K562 (cell line): Measurements from ENCODE around the gene JUNB. TPM values are rescaled to one million over a fixed set of nuclear protein-coding genes. Genes with fewer than 3 reads are reported as not detected.
A peak's percentile ranks its signal among the peaks of the same experiment; 100 is the strongest.

ENCODE experiments used
- ARHGAP35 ChIP-seq: fragments of 450-650 bp; IDR thresholded peaks from 2 replicates; pipeline ENCODE4 v1.6.1; 2018; ENCODE audit not compliant: partially characterized antibody
- FOXA3 ChIP-seq, 2 experiments: fragments of 450-650 bp in 1 of 2; sonication (generic) in 1 of 2; formaldehyde crosslinking; IDR thresholded peaks in 1 of 2; conservative IDR thresholded peaks in 1 of 2; 2 replicates each; pipeline versions ENCODE4 v1.4.0 to v1.8.0; 2020 to 2022; ENCODE audit warnings: mild to moderate bottlenecking in 2 of 2, missing genetic modification reagents in 1 of 2
- KDM5B ChIP-seq: fragments of 200-600 bp; sonication (generic); IDR thresholded peaks from 2 replicates; pipeline ENCODE4 v1.6.1; 2012; ENCODE audit warnings: low read depth, mild to moderate bottlenecking, moderate library complexity, low read length, control low read depth, inconsistent platforms; ENCODE audit not compliant: insufficient replicate concordance
- PTRF ChIP-seq: fragments of 450-650 bp; IDR thresholded peaks from 2 replicates; pipeline ENCODE4 v1.6.1; 2016; ENCODE audit warnings: mild to moderate bottlenecking, missing genetic modification characterization, missing compliant biosample characterization
- TCF7L2 ChIP-seq: fragments of 150-350 bp; IDR thresholded peaks from 2 replicates; pipeline ENCODE4 v1.6.1; 2016; ENCODE audit warnings: low read depth, mild to moderate bottlenecking, low read length, moderate library complexity
- ZNF609 ChIP-seq: sonication (generic); formaldehyde crosslinking; IDR thresholded peaks from 2 replicates; pipeline ENCODE4 v1.8.1; 2023; ENCODE audit warnings: missing genetic modification reagents, mild to moderate bottlenecking, borderline replicate concordance
- polyA plus RNA-seq, 8 experiments: library from polyadenylated mRNA; depleted of rRNA in 4 of 8; stranded (reverse) in 5 of 8; unstranded in 3 of 8; fragments of >200 nt; fragmentation: Nextera tagmentation in 2 of 8; fragmentation: Illumina TruSeq in 1 of 8; extraction: Ambion mirVana in 2 of 8; extraction: Trizol in 1 of 8; gene quantifications; 2 replicates each; pipeline versions ENCODE4 v1.2.1 to v1.2.3, GENCODE V29; 2011 to 2014; ENCODE audit warnings: inconsistent platforms in 1 of 8, missing spikeins in 1 of 8
- total RNA-seq, 7 experiments: library from RNA; depleted of rRNA in 6 of 7; stranded (reverse); fragments of >200 nt in 6 of 7; fragmentation: Illumina TruSeq in 2 of 7; extraction: Trizol in 2 of 7; gene quantifications; 2 replicates each; pipeline versions ENCODE4 v1.2.1 to v1.2.3, GENCODE V29; 2011 to 2021; ENCODE audit warnings: low replicate concordance in 1 of 7
- TF ChIP-seq, protein P1 (sequence below), 2 experiments: fragments of 450-650 bp; formaldehyde crosslinking in 1 of 2; IDR thresholded peaks; 2 replicates each; pipeline versions ENCODE4 v1.4.0 to v1.6.1; 2014 to 2020; ENCODE audit warnings: mild to moderate bottlenecking in 2 of 2, borderline replicate concordance in 1 of 2, low read depth in 1 of 2
- TF ChIP-seq, protein P2 (sequence below): fragments of 250-450 bp; sonication (Bioruptor Pico); IDR thresholded peaks from 2 replicates; pipeline ENCODE4 v1.4.0; 2020; ENCODE audit warnings: mild to moderate bottlenecking

Gene JUNB
- total and polyA plus RNA-seq, 9 of the 15 experiments (the other 6 are each of a cell fraction or from before 2014, with no cell fraction given), result 0.23 to 88.1 (median 13.1) TPM

DNA sequence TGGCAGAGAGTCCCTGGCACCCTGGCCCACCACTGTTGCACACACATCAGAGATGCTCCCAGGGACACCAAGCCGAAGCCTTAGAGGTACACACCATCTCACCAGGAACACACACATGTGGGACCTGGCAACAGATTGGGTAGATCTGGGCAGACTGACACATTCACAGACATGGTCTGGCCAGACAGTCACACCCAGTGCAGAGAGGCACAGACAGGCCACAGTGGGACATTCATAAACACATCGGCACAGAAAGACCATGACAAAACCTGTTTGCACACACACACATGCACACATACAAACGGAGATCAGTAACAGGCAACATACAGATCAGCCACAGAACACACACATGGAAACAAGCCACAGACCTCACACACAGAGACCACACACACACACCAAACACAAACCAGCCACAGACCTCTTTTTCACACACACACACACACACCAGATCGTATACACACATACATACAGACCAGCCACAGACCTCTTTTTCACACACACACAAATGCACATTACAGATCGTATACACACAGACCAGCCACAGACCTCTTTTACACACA is 6.3 kb upstream of the JUNB start (continued):
- TF ChIP-seq, protein P1, sequence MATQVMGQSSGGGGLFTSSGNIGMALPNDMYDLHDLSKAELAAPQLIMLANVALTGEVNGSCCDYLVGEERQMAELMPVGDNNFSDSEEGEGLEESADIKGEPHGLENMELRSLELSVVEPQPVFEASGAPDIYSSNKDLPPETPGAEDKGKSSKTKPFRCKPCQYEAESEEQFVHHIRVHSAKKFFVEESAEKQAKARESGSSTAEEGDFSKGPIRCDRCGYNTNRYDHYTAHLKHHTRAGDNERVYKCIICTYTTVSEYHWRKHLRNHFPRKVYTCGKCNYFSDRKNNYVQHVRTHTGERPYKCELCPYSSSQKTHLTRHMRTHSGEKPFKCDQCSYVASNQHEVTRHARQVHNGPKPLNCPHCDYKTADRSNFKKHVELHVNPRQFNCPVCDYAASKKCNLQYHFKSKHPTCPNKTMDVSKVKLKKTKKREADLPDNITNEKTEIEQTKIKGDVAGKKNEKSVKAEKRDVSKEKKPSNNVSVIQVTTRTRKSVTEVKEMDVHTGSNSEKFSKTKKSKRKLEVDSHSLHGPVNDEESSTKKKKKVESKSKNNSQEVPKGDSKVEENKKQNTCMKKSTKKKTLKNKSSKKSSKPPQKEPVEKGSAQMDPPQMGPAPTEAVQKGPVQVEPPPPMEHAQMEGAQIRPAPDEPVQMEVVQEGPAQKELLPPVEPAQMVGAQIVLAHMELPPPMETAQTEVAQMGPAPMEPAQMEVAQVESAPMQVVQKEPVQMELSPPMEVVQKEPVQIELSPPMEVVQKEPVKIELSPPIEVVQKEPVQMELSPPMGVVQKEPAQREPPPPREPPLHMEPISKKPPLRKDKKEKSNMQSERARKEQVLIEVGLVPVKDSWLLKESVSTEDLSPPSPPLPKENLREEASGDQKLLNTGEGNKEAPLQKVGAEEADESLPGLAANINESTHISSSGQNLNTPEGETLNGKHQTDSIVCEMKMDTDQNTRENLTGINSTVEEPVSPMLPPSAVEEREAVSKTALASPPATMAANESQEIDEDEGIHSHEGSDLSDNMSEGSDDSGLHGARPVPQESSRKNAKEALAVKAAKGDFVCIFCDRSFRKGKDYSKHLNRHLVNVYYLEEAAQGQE (IDR thresholded peaks at IDR 0.05; ENCODE audit: borderline replicate concordance), result no peak
- TF ChIP-seq, protein P1 (CRISPR knock-in tag; IDR thresholded peaks at IDR 0.05; ENCODE audit: low read depth), result 0 out of 2 replicates have a peak, but pooled peaks have one; percentile 47
- TF ChIP-seq, protein P2, sequence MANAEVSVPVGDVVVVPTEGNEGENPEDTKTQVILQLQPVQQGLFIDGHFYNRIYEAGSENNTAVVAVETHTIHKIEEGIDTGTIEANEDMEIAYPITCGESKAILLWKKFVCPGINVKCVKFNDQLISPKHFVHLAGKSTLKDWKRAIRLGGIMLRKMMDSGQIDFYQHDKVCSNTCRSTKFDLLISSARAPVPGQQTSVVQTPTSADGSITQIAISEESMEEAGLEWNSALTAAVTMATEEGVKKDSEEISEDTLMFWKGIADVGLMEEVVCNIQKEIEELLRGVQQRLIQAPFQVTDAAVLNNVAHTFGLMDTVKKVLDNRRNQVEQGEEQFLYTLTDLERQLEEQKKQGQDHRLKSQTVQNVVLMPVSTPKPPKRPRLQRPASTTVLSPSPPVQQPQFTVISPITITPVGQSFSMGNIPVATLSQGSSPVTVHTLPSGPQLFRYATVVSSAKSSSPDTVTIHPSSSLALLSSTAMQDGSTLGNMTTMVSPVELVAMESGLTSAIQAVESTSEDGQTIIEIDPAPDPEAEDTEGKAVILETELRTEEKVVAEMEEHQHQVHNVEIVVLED (CRISPR knock-in tag), result no peak
- TF ChIP-seq FOXA3 (CRISPR knock-in tag; conservative IDR thresholded peaks at IDR 0.05 in 1 of 2, IDR thresholded peaks at IDR 0.05 in 1 of 2) (no peak), PTRF (tag) (0 out of 2 replicates have a peak, but pooled peaks have one; percentile 50), TCF7L2 (no peak), KDM5B (no peak), ZNF609 (no peak), ARHGAP35 (peak; percentile 5)
